Lung microvascular endothelial cell (primary cell): ENCODE measurements around the gene TNS3. TPM values are rescaled to one million over a fixed set of nuclear protein-coding genes. Genes with fewer than 3 reads are reported as not detected.

Source experiments
- DNase-seq, 2 donors: peaks; one replicate each; pipeline versions ENCODE4 v3.0.0 to v3.0.0-alpha.2; 2010; ENCODE audit warnings: low read depth in 2 of 2
- total RNA-seq: library from RNA; depleted of rRNA; stranded (reverse); fragments of >200 nt; gene quantifications from 2 replicates; pipeline ENCODE4 v1.2.1, GENCODE V29; 2014

TNS3 gene
- total RNA-seq, 1 donor from 2014 or later: 10.3 TPM

DNA sequence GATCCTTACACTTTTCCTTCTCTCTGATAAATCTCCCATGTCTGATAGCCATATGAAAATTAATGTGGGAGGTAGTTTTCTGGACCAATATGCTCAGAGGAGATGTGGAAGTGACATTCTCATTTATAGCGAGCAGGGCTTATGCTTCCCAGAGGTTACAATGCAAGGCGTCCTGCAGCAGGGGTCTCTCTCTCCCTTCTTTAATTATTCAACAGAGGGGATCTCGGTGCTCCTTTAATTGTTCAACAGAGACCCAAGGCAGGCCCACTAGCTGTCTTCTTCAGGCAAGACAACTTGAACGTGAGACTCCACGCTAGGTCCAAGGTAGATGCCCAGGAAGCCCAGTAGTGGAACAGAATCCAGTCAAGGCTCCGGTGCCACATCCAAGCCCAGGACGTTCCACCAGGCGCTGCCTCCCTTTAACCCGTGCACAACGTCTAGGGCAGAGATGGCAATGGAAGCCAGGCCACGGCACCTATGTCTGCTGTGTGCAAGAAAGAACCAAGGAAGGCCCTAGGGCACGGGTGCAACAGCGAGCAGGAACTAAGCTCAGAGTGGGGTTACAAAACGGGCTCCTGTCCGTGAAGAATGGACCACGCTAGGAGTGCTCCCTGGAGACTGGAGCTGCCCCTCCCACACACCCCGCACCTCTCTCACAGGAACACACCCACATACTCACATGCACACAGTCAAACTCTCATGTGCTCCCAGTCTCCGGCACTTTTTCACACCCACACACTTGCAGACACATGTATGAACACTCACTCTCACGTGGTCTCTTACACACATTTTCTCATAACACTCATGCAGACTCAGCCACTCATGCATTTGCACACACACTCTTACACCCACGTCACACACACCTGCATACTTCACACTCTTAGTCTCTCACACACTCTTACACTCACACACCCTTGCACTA is 230.4 kb downstream of the TNS3 start:
- no peak for DNase-seq

DNA sequence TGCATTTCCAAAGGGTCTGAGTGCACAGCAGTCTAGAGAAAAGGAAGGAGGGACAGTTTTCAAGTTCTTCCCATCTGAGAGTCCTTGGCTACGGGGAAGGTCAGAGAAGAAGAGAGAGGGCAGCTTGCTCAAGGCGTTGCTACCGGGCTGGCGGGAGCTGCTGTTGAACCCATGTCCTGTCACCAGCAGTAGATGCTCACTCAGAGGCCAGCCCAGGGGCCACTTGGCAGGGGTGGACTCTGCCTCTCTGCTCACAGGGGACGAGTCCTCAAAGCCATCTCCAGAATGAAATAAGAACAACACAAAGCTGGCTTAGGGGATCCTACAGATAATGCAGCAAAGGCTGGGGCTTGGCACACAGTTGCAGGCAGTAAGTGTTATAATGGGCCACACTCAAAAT is 231.5 kb downstream of the TNS3 start:
- no peak for DNase-seq

DNA sequence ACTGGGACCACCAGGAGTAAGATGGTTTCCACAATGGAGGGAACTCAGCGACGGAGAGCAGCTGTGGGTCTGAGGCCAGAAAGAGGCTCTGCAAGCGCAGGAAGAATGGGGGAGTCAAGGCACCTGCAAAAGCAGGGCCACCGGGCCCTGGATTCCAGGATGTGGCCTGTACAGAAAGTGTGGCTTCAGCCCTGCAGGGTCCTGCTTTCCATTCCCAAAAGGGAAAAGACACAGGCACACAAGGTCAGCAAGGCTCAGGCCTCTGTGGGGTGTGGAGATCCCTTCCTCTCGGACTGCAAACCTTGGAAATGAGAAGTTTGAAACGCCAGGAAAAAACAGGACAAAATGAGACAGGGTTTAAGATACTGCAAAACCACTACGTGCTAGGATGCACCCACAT is 232.5 kb downstream of the TNS3 start:
- DNase-seq: no peak

DNA sequence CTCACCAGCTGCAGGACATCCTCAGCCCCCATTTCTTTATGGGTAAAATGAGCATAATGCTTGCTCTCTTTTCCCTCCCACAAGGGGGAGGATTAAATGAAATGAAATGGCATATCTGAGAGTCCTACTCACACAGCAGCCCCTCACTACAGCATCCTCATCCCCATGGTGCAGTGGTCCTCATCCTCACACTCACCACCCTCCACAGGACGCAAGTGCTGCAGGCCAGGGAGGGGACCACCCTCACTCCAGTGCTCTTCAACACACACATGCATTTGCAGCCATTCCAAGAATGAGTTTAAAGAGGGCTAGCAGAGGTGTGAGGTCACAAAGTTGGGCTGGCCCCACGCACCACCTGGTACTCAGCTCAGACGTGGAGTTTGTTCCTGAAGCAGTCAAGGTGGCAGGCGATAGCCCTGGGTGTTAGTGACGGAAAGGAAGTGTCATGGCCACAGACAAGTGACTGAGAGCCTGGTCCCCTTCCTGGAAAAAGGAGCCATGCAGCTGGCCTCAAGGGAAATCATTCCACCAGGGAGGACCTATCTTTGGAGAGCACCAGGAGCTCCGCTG is 234.0 kb downstream of the TNS3 start:
- DNase-seq: no peak

DNA sequence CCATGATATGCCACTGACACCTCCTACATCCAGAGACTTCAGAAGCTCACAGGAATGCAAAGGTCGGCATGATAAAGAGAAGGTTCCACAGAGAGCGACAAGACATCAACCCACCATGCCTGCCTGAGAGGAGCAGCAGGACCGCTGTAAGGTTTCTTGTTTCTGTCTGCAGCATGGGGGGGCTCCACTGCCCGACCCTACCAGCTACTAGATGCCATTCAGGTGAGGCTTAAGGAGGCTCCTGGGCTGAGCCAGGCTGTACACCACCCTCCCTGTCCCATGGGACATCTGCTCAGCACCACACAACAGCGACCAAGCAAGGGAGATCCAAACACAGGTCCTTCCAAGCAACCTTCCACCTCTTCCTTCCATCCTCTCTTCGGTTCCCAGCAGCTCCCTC is 234.6 kb downstream of the TNS3 start:
- DNase-seq: no peak

DNA sequence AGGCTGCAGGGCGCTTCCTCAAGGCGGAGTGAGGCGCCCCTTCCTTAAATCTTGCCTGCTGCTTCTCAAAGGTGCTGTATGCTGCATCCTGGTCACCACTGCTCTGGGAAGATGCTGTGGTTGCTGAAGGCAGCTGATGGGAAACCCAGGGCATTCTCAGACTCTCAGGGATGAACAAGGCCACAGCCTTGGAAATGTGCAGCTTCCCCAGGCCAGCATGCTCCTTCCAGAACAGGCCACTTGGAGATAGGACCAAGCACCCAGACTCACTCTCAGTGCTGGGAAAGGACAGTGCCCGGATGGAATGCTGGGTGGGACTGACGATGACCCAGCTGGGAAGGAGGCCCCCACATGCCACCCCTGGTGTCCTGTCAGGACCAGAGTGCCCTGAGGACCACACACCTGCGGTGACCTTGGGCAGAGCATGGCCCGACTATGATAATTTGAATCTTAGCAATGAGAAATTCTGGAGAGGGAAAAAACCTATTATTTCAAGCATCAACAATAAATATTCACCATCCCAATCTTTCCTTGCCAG is 235.5 kb downstream of the TNS3 start:
- no peak for DNase-seq

DNA sequence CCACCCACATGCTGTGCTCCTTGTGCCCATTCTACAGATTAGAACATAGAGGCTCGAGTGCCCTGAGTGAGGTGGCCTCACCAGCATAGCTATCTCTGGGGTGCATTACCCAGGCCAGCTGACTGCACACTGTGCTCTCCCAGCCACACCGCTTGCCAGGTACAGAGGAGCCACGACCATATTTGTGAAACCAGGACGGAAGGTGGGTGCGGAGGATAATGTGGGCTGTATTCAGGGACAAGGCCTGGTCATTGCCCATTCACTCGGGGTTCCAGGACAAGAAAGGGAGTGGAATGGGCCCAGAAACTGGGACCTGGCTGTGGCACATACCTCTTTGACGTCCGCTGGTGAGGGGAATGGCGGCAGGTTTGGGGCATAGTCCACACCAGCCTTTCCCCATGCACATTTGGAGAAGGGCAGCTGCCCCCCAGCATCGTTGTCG is 236.0 kb downstream of the TNS3 start:
- no peak for DNase-seq

DNA sequence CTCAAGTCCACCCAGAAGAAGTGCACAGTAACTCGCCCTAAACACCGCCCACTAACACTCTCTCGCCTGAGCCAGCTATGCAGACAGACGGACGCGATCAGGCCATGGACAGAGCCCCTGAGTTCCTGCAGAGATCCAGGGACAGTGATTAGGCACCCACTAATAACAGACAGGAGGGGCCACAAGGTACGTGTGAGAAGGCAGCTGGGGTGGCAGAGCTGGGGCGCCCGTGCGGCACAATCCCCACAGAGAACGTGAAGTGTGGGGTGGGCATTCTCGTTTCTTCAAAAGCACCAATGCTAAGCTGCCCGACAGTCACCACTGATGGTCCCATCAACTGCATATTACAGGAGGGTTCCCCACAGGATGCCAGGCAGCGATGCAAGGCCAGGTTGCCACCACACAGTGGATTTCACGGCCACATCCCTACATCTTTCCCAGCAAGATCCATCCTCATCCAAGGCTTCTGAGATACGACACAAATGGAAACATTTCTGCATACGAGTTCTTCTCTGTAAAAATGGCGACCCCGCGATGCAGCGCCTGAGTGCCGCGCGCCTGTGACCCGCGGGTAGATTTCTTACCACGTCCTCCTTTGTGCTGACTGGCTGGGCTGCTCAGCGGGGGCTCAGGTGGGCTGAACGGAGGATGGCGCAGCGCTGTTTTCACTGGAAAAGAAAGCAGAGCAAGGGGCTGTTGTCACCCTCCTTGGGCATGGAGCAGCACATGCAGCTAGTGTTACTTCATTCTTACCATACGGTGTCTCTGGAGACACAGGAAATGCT is 237.5 kb downstream of the TNS3 start:
- DNase-seq: no peak

DNA sequence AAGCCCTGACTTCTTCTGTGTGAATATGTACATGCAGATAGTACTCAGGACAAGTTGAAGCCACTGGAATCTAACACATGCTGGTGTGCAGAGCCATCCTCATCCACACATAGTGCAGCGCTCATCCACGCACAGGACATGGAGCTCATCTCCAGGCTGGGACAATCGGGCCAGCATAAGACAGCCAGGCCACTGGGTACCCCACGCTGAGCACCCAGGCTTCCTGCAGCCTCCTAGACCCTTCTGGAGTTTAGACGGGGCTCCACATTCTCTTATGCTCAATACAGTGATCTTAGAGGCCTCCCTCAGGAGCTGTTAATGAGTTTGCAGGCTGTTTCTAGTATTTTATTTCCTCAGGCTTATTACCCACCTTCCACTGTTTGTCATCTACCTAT is 238.9 kb downstream of the TNS3 start:
- DNase-seq: no peak

DNA sequence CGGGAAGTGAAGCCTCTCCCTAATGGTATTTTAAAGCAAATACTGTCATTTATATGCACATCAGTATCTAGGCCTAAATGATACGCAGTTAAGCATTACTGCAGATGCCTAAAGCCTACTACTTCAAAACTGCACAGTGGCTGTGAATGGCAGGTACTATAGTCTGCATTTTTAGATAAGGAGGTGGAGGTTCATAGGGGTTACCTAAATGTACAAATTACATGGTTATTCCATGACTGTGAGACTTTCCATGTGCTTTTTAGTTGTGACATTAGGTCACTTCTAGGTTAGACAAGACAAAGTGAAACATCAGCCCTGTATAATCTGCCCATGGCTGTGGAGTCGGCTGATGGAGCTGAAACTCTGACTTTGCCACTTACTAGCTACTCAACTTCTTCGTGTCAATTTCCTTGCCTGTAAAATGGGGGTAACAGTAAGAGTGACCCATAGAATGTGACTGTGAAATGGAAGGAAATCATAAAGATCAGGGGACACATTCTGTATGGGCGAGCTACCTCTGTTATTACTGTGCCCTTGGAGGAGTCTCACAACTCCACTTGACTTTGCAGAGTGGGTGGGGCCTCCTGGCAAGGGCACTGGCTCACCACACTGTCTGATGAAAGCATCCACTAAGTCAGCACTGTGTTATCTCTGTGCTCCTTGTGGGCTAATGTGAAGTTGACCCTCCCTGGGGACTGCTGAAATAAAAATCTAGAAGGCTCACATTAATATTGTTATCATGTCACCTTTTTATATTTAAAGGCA is 239.4 kb downstream of the TNS3 start:
- DNase-seq: no peak

DNA sequence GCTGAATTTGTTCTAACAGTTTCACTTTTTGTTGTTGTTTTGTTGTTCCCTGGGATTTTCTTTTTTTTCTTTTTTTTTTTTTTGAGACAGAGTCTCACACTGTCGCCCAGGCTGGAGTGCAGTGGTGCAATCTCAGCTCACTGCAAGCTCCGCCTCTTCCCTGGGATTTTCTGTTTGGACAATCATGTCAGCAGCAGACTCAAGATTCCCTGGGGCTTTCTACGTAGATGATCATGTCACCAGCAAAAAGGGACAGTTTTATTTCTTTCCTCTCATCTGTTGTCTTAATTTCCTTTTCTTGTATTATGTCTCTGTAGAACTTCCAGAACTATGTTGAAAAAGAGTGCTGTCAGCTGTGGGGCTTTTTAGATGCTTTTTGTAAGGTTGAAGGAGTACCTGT is 241.4 kb downstream of the TNS3 start:
- DNase-seq: no peak

DNA sequence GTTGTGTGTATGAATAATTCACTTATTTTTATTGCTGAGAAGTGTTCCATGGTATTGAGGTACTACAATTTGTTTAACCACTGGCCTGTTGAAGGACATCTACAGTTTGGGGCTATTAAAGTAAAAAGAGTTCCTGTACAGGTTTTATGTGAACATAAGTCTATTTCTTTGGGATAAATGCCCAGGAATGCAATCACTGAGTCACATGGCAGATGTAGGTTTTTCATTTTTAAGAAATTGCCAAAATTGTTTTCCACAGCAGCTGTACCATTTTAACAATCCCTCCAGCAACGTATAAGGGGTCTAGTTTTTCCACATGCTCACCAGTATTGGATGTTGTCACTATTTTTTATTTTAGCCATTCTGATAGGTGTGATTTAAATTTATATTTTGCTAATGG is 243.9 kb downstream of the TNS3 start:
- DNase-seq: no peak

DNA sequence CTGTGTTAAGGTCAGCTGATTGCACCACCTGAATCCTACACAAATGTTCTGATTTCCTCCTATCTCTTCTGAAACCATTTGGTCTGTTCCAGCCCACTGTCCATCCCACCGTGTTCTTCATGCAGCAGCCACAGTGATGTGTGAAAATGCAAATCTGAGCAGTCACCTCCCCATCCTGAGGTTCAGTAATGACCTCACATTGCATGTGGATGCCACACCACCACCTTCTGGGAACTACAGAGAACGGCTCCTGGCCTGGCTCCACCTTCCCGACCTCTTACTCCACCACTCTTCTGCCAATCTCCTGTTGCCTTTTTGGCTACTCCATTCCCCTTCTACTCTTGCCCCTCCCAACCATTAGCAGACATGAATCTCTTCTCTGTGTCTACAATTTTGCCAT is 244.4 kb downstream of the TNS3 start:
- DNase-seq: peak in 1 of 2 donors; percentile 31

DNA sequence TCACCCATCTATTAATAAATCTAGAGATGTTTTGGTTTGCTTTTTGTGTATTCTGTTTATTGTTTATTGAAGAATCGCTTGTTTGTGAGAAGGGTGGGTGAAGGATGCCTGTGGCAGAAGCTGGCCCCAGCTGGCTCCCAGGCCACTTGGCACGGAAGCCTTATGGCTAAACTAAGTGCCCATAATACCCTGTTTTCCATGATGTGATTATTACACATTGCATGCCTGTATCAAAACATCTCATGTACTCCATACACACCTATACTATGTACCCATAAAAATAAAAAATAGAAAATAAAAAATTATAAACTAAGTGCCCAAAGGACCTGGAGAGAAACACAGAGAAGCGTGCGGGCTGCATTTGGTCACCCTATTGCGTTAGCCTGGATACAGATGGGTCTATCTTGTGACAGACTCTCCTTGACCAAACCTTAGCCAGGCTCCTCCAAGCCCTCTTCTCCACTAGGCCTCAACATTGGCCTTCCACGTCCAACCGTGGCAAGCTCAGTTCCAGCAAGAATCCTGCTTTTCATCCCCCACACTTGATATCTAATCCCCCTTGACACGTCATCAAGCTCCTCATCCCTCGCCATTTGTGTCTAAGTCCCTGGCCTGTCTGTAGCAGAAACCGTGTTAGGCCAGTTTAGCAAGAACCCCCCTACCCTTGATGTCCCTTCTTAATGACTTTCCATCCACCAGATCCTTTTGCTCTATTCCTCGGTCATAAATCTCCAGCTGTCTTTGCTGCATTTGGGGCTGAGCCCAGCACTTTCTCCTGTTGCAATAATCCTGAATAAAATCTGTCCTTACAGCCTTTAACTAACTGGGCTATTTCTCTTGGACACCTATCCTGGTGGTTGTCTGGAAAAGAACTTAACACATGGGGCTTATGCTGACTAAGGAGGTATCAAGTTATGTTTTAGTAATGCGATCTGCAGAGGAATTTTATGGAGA is 245.2 kb downstream of the TNS3 start:
- DNase-seq: no peak

DNA sequence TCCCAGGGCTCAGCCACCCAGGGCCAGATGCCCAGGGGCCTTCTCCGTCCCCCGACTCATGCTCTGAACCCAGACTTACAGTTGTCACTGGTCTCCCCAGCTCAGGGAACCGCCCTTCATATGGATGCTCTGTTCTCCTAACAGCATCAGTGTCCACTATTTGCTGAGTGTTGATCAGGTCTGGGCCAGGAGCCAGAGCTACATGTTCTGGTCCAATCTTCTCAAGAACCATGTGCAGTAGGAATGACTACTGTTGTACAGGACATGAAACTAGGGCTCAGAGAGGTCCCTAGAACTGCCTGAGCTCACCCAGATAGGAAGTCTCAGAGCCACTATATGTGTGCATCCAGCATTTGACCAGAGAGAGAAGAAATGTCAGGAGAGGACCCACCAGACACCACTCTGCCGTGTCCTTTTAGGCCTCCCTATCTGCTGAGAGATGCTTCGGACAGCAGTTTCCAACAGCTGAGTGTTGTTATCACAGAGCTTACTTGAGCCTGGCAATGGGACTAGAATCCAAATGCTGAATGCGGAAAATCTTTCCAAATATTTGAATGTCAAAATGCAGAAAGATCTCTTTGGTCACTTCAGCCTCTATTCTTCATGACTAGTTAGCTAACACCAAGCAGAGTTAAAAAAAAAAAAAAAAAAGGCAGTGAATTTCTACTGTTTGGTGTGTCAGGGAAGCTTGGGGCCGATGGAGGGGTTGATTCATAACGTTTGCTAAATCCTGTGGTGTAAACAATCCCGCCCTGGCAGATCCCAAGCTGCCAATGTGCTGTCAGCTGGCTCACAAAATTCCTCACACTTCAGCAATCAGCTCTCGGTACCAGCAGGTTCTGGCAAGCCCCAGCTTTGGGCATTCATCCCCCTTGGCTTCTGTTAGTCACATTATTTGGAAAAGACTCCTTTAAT is 246.1 kb downstream of the TNS3 start:
- DNase-seq: peak in 1 of 2 donors; percentile 46

DNA sequence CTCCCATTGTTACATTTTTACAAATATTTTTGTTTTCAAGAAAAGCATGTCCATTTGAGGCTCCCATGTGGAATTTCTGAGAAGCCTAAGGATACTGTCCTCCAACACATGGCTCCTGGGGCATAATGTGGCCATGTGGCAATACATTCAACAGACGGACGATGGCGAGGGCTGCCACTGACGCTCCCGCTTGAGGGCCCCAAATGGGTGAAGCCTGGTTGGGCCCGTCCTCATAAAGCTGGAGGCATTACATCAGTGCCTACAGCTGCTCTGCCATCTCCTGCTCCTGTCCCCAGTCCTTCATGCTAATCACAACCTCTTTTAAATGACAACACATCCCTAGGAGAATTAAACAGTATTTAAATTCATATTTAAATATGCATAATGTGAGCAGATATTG is 246.8 kb downstream of the TNS3 start:
- DNase-seq: no peak

DNA sequence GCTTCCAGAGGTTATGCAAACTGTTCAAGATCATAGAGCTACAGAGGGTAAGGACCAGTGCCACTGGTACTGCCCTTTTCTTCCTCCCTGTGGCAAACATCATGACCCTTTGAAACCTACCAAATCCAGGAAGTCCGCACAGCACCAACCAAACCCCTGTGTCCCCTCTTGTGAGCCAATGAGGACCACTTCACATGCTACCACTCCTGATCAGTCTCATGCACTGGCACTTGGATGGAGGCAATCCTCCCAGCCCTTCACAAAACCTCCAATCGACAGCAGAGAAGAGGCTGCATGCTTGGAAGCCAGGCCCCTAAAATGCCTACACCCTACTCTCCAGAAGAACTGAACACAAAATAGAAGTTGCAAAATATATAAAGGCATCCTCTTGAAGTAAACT is 248.0 kb downstream of the TNS3 start:
- DNase-seq: no peak

DNA sequence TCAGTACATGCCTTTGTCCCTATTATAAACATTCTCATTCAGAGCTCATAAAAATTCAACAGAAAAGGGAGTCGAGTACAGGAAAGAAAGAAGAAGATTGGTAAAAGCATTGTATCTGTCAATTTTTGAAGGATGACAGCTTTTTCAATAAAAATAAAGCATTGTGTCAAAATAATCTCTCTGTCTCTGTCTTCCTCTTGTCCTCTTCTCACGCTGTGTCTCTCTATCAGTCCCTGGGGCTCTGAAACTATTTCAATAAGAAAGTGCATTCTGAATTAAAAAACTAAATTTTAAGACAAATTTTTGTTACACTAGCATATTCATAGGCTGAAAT is 248.4 kb downstream of the TNS3 start:
- DNase-seq: no peak
